ENCODE results near the gene RAD9A.

Gene RAD9A

DNA sequence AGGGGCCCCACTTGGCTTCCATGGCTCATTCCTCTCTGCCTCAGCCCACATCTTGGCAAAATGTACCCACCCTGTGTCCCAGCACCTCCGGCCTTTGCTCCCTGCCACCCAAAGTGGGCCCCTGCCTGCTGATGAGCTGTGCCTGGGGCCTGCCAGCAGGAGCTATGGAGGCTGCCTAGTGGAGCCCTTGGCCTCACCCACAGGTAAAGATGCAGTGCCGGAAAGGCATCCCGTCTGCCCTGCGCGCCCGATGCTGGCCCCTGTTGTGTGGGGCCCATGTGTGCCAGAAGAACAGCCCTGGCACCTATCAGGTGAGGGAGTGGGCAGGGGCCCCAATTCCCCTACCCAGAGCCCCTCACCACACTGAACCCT is 13.4 kb downstream of the RAD9A start:
- Histone ChIP-seq H3K4me1 (ENCODE audit: control insufficient read depth, low read depth, low read length) (peaks cover 4% of the 10 kb centered on the region), H4K5ac (ENCODE audit: low read length) (no peak overlapping the region), H3K27ac (ENCODE audit: low read depth, low read length) (no peak overlapping the region), H3K36me3 (ENCODE audit: control insufficient read depth, insufficient read depth, low read length) (no peaks in the 10 kb centered on the region), H2BK120ac (ENCODE audit: low read depth, low read length) (no peak overlapping the region), H3K9ac (ENCODE audit: low read length) (no peak overlapping the region), H2AK5ac (ENCODE audit: low read length) (no peak overlapping the region), H3K79me2 (ENCODE audit: control insufficient read depth, insufficient read depth, low read length) (peaks cover 12% of the 10 kb centered on the region), H3K56ac (ENCODE audit: low read length) (no peak overlapping the region), H3K18ac (ENCODE audit: low read length) (no peak overlapping the region), H4K8ac (ENCODE audit: low read depth, low read length) (no peak overlapping the region), H3K27me3 (ENCODE audit: insufficient read depth, low read length, poor library complexity) (no peaks in the 10 kb centered on the region), H2BK15ac (replicated peaks; ENCODE audit: low read depth) (no peak overlapping the region), H3K79me1 (ENCODE audit: low read length) (peaks cover 8% of the 10 kb centered on the region), H3K4me3 (ENCODE audit: low read length) (no peak overlapping the region), H3K4ac (ENCODE audit: low read depth, low read length) (no peak overlapping the region), H2BK5ac (ENCODE audit: low read length) (no peak overlapping the region), H3K4me2 (ENCODE audit: low read length) (no peak overlapping the region), H3K23ac (ENCODE audit: low read length) (no peak overlapping the region)
- WGBS (ENCODE audit: extremely low coverage, insufficient coverage, low lambda C conversion rate) = no CpG with 5 or more reads among the region's 6 CpGs
- no peak for DNase-seq

DNA sequence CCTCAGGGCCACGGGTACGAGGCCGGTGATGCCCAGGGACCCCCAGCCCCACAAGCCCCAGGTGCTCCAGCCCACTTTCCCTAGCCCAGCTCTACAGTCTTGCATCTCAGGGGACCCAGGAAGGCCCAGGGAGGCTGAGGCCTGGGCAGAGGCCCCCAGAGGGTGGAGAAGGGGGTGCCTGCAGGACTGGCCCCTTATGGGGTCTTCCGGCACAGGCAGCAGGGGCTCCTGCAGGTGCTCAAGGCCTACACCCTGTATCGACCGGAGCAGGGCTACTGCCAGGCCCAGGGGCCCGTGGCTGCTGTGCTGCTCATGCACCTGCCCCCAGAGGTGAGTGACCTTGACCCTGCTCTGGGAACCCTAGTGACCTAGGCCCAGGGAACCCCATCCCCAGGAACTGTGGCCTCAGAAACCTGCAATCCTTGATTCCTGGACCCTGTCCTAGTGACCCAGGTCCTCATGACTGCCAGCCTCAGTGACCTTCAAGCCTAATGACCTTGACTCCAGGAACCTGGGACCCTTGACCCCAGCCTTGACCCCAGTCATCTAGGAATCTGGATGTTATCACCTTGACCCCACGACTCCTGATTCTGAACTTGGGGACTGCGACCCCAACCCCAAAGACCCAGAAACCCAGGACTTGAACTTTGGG is 14.0 kb downstream of the RAD9A start:
- peaks cover 6% of the 10 kb centered on the region for H3K79me2 ChIP-seq (ENCODE audit: control insufficient read depth, insufficient read depth, low read length)
- H2BK120ac ChIP-seq (ENCODE audit: low read depth, low read length) = no peak overlapping the region
- no peak overlapping the region for H3K9ac ChIP-seq (ENCODE audit: low read length)
- no peak overlapping the region for H3K56ac ChIP-seq (ENCODE audit: low read length)
- no peak for DNase-seq
- H4K8ac ChIP-seq (ENCODE audit: low read depth, low read length) = no peak overlapping the region
- no peaks in the 10 kb centered on the region for H3K36me3 ChIP-seq (ENCODE audit: control insufficient read depth, insufficient read depth, low read length)
- no CpG with 5 or more reads among the region's 9 CpGs for WGBS (ENCODE audit: extremely low coverage, insufficient coverage, low lambda C conversion rate)
- peaks cover under 1% of the 10 kb centered on the region for H3K4me1 ChIP-seq (ENCODE audit: control insufficient read depth, low read depth, low read length)
- no peak overlapping the region for H3K18ac ChIP-seq (ENCODE audit: low read length)
- H2BK5ac ChIP-seq (ENCODE audit: low read length) = no peak overlapping the region
- H2BK15ac ChIP-seq (replicated peaks; ENCODE audit: low read depth) = no peak overlapping the region
- H3K4me2 ChIP-seq (ENCODE audit: low read length) = no peak overlapping the region
- no peak overlapping the region for H4K5ac ChIP-seq (ENCODE audit: low read length)
- H3K23ac ChIP-seq (ENCODE audit: low read length) = no peak overlapping the region
- H3K27me3 ChIP-seq (ENCODE audit: insufficient read depth, low read length, poor library complexity) = no peaks in the 10 kb centered on the region
- H3K4ac ChIP-seq (ENCODE audit: low read depth, low read length) = no peak overlapping the region
- H3K4me3 ChIP-seq (ENCODE audit: low read length) = no peak overlapping the region
- H2AK5ac ChIP-seq (ENCODE audit: low read length) = no peak overlapping the region
- no peak overlapping the region for H3K27ac ChIP-seq (ENCODE audit: low read depth, low read length)
- peaks cover 2% of the 10 kb centered on the region for H3K79me1 ChIP-seq (ENCODE audit: low read length)

DNA sequence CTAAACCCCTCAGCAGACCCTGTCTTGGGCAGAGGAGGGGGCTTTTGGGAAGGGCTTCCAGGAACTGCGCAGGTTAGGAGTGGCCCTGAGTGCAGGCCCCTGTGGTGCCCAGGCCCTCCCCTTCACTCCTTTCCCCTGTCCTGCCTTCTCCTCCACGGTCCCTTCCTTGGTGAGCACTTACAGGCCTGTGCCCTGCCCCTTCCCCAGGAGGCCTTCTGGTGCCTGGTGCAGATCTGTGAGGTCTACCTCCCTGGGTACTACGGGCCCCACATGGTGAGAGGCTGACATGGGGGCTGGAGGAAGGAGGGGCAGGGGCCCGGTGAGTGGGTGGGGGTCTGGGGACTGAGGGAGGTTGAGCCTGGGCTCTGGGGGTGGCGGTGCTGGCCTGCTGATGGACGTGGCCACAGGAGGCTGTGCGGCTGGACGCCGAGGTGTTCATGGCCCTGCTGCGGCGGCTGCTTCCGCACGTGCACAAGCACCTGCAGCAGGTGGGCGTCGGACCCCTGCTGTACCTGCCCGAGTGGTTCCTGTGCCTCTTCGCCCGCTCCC is 14.7 kb downstream of the RAD9A start:
- Histone ChIP-seq H3K36me3 (ENCODE audit: control insufficient read depth, insufficient read depth, low read length) (no peaks in the 10 kb centered on the region), H3K18ac (ENCODE audit: low read length) (no peak overlapping the region), H4K8ac (ENCODE audit: low read depth, low read length) (no peak overlapping the region), H3K4me3 (ENCODE audit: low read length) (no peak overlapping the region), H4K5ac (ENCODE audit: low read length) (no peak overlapping the region), H3K23ac (ENCODE audit: low read length) (no peak overlapping the region), H2BK5ac (ENCODE audit: low read length) (no peak overlapping the region), H3K79me2 (ENCODE audit: control insufficient read depth, insufficient read depth, low read length) (no peaks in the 10 kb centered on the region), H3K27me3 (ENCODE audit: insufficient read depth, low read length, poor library complexity) (no peaks in the 10 kb centered on the region), H3K9ac (ENCODE audit: low read length) (no peak overlapping the region), H2BK120ac (ENCODE audit: low read depth, low read length) (no peak overlapping the region), H2BK15ac (replicated peaks; ENCODE audit: low read depth) (no peak overlapping the region), H3K4me2 (ENCODE audit: low read length) (no peak overlapping the region), H3K27ac (ENCODE audit: low read depth, low read length) (no peak overlapping the region), H3K4me1 (ENCODE audit: control insufficient read depth, low read depth, low read length) (no peaks in the 10 kb centered on the region), H3K79me1 (ENCODE audit: low read length) (no peaks in the 10 kb centered on the region), H3K4ac (ENCODE audit: low read depth, low read length) (no peak overlapping the region), H3K56ac (ENCODE audit: low read length) (no peak overlapping the region), H2AK5ac (ENCODE audit: low read length) (no peak overlapping the region)
- no peak for DNase-seq
- no CpG with 5 or more reads among the region's 18 CpGs for WGBS (ENCODE audit: extremely low coverage, insufficient coverage, low lambda C conversion rate)

GRCh38 chr11:67406969-67407687 is 15.3 kb downstream of the RAD9A start:
- H3K27ac ChIP-seq (ENCODE audit: low read depth, low read length) = no peak overlapping the region
- no peak overlapping the region for H3K9ac ChIP-seq (ENCODE audit: low read length)
- H3K4me1 ChIP-seq (ENCODE audit: control insufficient read depth, low read depth, low read length) = no peaks in the 10 kb centered on the region
- H2BK5ac ChIP-seq (ENCODE audit: low read length) = no peak overlapping the region
- H4K8ac ChIP-seq (ENCODE audit: low read depth, low read length) = no peak overlapping the region
- H2AK5ac ChIP-seq (ENCODE audit: low read length) = no peak overlapping the region
- no peaks in the 10 kb centered on the region for H3K79me1 ChIP-seq (ENCODE audit: low read length)
- H4K5ac ChIP-seq (ENCODE audit: low read length) = no peak overlapping the region
- H3K4ac ChIP-seq (ENCODE audit: low read depth, low read length) = no peak overlapping the region
- no peak for DNase-seq
- H3K4me3 ChIP-seq (ENCODE audit: low read length) = no peak overlapping the region
- WGBS (ENCODE audit: extremely low coverage, insufficient coverage, low lambda C conversion rate) = no CpG with 5 or more reads among the region's 12 CpGs
- no peak overlapping the region for H2BK15ac ChIP-seq (replicated peaks; ENCODE audit: low read depth)
- no peak overlapping the region for H2BK120ac ChIP-seq (ENCODE audit: low read depth, low read length)
- H3K56ac ChIP-seq (ENCODE audit: low read length) = no peak overlapping the region
- no peaks in the 10 kb centered on the region for H3K27me3 ChIP-seq (ENCODE audit: insufficient read depth, low read length, poor library complexity)
- no peak overlapping the region for H3K18ac ChIP-seq (ENCODE audit: low read length)
- H3K23ac ChIP-seq (ENCODE audit: low read length) = no peak overlapping the region
- H3K36me3 ChIP-seq (ENCODE audit: control insufficient read depth, insufficient read depth, low read length) = no peaks in the 10 kb centered on the region
- no peaks in the 10 kb centered on the region for H3K79me2 ChIP-seq (ENCODE audit: control insufficient read depth, insufficient read depth, low read length)
- no peak overlapping the region for H3K4me2 ChIP-seq (ENCODE audit: low read length)

DNA sequence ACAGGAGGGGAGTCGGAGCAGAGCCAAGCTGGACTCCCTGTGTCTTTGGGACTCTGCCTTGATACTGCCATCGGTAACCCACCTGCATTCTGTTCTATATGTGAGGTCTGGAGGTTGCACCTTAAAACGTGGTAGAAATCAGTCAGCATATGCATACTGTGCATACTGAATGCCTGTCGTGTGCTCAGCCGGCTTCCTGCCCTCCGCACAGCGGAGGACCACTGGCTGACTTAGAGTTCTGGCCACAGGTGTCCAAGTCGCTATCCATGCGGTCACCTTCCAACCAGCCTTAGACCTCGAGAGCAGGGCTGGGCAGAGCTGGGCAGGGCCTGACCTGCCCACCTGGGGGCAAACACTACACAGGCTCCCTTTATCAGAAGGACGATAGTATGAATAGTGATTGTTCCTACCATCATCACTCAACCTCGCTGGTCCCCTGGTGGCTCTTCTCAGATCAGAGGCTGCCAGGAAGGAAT is 15.9 kb downstream of the RAD9A start:
- H3K79me2 ChIP-seq (ENCODE audit: control insufficient read depth, insufficient read depth, low read length) = no peaks in the 10 kb centered on the region
- H3K4me2 ChIP-seq (ENCODE audit: low read length) = no peak overlapping the region
- no peaks in the 10 kb centered on the region for H3K27me3 ChIP-seq (ENCODE audit: insufficient read depth, low read length, poor library complexity)
- no peak overlapping the region for H3K4ac ChIP-seq (ENCODE audit: low read depth, low read length)
- no peaks in the 10 kb centered on the region for H3K36me3 ChIP-seq (ENCODE audit: control insufficient read depth, insufficient read depth, low read length)
- no CpG with 5 or more reads among the region's 12 CpGs for WGBS (ENCODE audit: extremely low coverage, insufficient coverage, low lambda C conversion rate)
- H3K27ac ChIP-seq (ENCODE audit: low read depth, low read length) = no peak overlapping the region
- no peak overlapping the region for H3K18ac ChIP-seq (ENCODE audit: low read length)
- no peak overlapping the region for H4K5ac ChIP-seq (ENCODE audit: low read length)
- H4K8ac ChIP-seq (ENCODE audit: low read depth, low read length) = no peak overlapping the region
- H3K79me1 ChIP-seq (ENCODE audit: low read length) = no peaks in the 10 kb centered on the region
- no peak overlapping the region for H2BK15ac ChIP-seq (replicated peaks; ENCODE audit: low read depth)
- H3K23ac ChIP-seq (ENCODE audit: low read length) = no peak overlapping the region
- no peaks in the 10 kb centered on the region for H3K4me1 ChIP-seq (ENCODE audit: control insufficient read depth, low read depth, low read length)
- H2BK120ac ChIP-seq (ENCODE audit: low read depth, low read length) = no peak overlapping the region
- H2BK5ac ChIP-seq (ENCODE audit: low read length) = no peak overlapping the region
- no peak for DNase-seq
- no peak overlapping the region for H3K4me3 ChIP-seq (ENCODE audit: low read length)
- no peak overlapping the region for H3K9ac ChIP-seq (ENCODE audit: low read length)
- H3K56ac ChIP-seq (ENCODE audit: low read length) = no peak overlapping the region
- H2AK5ac ChIP-seq (ENCODE audit: low read length) = no peak overlapping the region
